Liver (tissue), 9 donors: Measurements from ENCODE around the gene OCA2. TPM values are rescaled to one million over a fixed set of nuclear protein-coding genes. Genes with fewer than 3 reads are reported as not detected.

Source experiments
- DNase-seq: peaks from one replicate; pipeline ENCODE4 v3.0.0-alpha.2; 2017; ENCODE audit warnings: low spot score
- H3K27ac ChIP-seq, 2 donors: one replicate each; pipeline ENCODE4 v1.7.0; 2013; ENCODE audit warnings: inconsistent platforms in 2 of 2, low read length in 2 of 2, control low read depth in 1 of 2, low read depth in 1 of 2, mild to moderate bottlenecking in 1 of 2
- H3K27me3 ChIP-seq, 4 donors: one replicate each; pipeline versions ENCODE4 v1.6.1 to v1.7.0; 2013; ENCODE audit warnings: low read length in 3 of 4, inconsistent platforms in 1 of 4, mild to moderate bottlenecking in 1 of 4, moderate library complexity in 1 of 4; ENCODE audit not compliant: control insufficient read depth in 4 of 4, insufficient read depth in 4 of 4
- H3K36me3 ChIP-seq, 4 donors: one replicate each; pipeline versions ENCODE4 v1.6.1 to v1.7.0; 2013; ENCODE audit warnings: low read length in 3 of 4, mild to moderate bottlenecking in 3 of 4, low read depth in 1 of 4, moderate library complexity in 1 of 4; ENCODE audit not compliant: control insufficient read depth in 4 of 4, insufficient read depth in 3 of 4
- H3K4me1 ChIP-seq, 4 donors: one replicate each; pipeline versions ENCODE4 v1.6.1 to v1.7.0; 2013; ENCODE audit warnings: low read length in 3 of 4, mild to moderate bottlenecking in 3 of 4, moderate library complexity in 1 of 4; ENCODE audit not compliant: control insufficient read depth in 4 of 4, insufficient read depth in 4 of 4
- H3K4me3 ChIP-seq, 3 donors: one replicate each; pipeline versions ENCODE4 v1.6.1 to v1.7.0; 2013; ENCODE audit warnings: low read length in 3 of 3, control low read depth in 1 of 3, low read depth in 1 of 3, mild to moderate bottlenecking in 1 of 3
- H3K9ac ChIP-seq, 2 donors: one replicate each; pipeline ENCODE4 v1.7.0; 2013; ENCODE audit warnings: low read length in 2 of 2, mild to moderate bottlenecking in 2 of 2, moderate library complexity in 2 of 2, control low read depth in 1 of 2, low read depth in 1 of 2
- H3K9me3 ChIP-seq, 4 donors: one replicate each; pipeline versions ENCODE4 v1.6.1 to v1.7.0; 2013; ENCODE audit warnings: low read length in 3 of 4; ENCODE audit not compliant: control insufficient read depth in 4 of 4
- FOXA1 ChIP-seq: IDR thresholded peaks from 2 replicates; pipeline ENCODE4 v1.6.1; 2016; ENCODE audit warnings: antibody characterized with exemption
- FOXA2 ChIP-seq: IDR thresholded peaks from 2 replicates; pipeline ENCODE4 v1.6.1; 2016; ENCODE audit warnings: antibody characterized with exemption
- GABPA ChIP-seq, 2 donors: IDR thresholded peaks in 1 of 2; conservative IDR thresholded peaks in 1 of 2; 2 replicates each; pipeline ENCODE4 v1.6.1; 2016; ENCODE audit warnings: antibody characterized with exemption in 2 of 2, mild to moderate bottlenecking in 1 of 2, moderate library complexity in 1 of 2
- HNF4A ChIP-seq, 2 donors: conservative IDR thresholded peaks; 2 replicates each; pipeline ENCODE4 v1.6.1; 2016; ENCODE audit warnings: antibody characterized with exemption in 2 of 2, mild to moderate bottlenecking in 2 of 2
- HNF4G ChIP-seq: IDR thresholded peaks from 2 replicates; pipeline ENCODE4 v1.6.1; 2016; ENCODE audit warnings: antibody characterized with exemption
- JUND ChIP-seq, 2 donors: IDR thresholded peaks; 2 replicates each; pipeline ENCODE4 v1.6.1; 2016; ENCODE audit warnings: antibody characterized with exemption in 2 of 2
- RAD21 ChIP-seq, 2 donors: IDR thresholded peaks; 2 replicates each; pipeline ENCODE4 v1.6.1; 2016; ENCODE audit warnings: antibody characterized with exemption in 2 of 2, mild to moderate bottlenecking in 2 of 2
- SP1 ChIP-seq: IDR thresholded peaks from 2 replicates; pipeline ENCODE4 v1.6.1; 2018; ENCODE audit warnings: antibody characterized with exemption, mild to moderate bottlenecking
- TAF1 ChIP-seq: conservative IDR thresholded peaks from 2 replicates; pipeline ENCODE4 v1.6.1; 2016; ENCODE audit warnings: antibody characterized with exemption, mild to moderate bottlenecking
- YY1 ChIP-seq: IDR thresholded peaks from 2 replicates; pipeline ENCODE4 v1.6.1; 2016; ENCODE audit warnings: antibody characterized with exemption, mild to moderate bottlenecking
- WGBS: extraction: QIAGEN DNeasy Blood & Tissue Kit; methylation state at CpG from one replicate; pipeline ENCODE4 v1.1.7; 2013; 5-methylcytosine and 5-hydroxymethylcytosine counted together
- polyA plus RNA-seq, 2 donors: library from polyadenylated mRNA; stranded (reverse) in 1 of 2; unstranded in 1 of 2; fragments of 200-250 nt in 1 of 2; fragments of >200 nt in 1 of 2; fragmentation: Nextera tagmentation in 1 of 2; extraction: Ambion mirVana in 1 of 2; gene quantifications; one replicate each; pipeline versions ENCODE4 v1.2.1 to v1.2.3, GENCODE V29; 2013 to 2015
- total RNA-seq, 2 donors: library from RNA; depleted of rRNA; stranded (reverse); fragments of >200 nt; gene quantifications; one replicate each; pipeline ENCODE4 v1.2.3, GENCODE V29; 2014
- TF ChIP-seq, protein P1 (sequence below): IDR thresholded peaks from 2 replicates; pipeline ENCODE4 v1.6.1; 2016; ENCODE audit warnings: antibody characterized with exemption
- TF ChIP-seq, protein P2 (sequence below): IDR thresholded peaks from 2 replicates; pipeline ENCODE4 v1.6.1; 2016; ENCODE audit warnings: antibody characterized with exemption
- TF ChIP-seq, protein P3 (sequence below): fragments of 150-350 bp; IDR thresholded peaks from 2 replicates; pipeline ENCODE4 v1.5.1; 2017; ENCODE audit warnings: improper control_type of control experiment, low read depth, low read length; ENCODE audit not compliant: missing input control
- TF ChIP-seq, protein P4 (sequence below): IDR thresholded peaks from 2 replicates; pipeline ENCODE4 v1.6.1; 2016; ENCODE audit warnings: antibody characterized with exemption, mild to moderate bottlenecking
- TF ChIP-seq, protein P5 (sequence below): IDR thresholded peaks from 2 replicates; pipeline ENCODE4 v1.6.1; 2016; ENCODE audit warnings: antibody characterized with exemption
- donor health status: healthy.
- donor health status: healthy.
- donor health status: healthy.
- donor health status: healthy.
- donor health status: healthy.

Gene OCA2
- total and polyA plus RNA-seq, 4 donors = 0.02 to 0.56 (median 0.15) TPM

DNA sequence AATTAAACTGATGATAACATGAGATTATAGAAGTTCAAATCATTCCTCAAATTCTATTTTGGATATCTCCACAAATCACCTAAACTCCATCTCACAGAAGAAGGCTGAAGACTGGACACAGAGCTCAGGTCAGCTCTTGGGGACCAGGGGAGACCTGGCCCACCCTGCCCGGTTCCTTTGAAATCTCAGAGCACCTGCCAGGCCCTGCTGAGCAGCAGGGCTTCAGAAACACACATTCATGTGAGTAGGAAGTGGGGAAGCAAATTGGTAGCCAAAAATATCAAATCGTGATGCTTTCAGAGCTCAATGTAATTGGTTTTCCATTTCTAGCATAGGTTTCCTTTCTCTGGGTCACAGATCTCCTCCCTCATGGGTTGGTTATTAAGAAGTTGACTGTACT lies 76.2 kb downstream of the OCA2 start:
- Histone ChIP-seq H3K27me3 (no peaks in the 10 kb centered on the region), H3K4me3 (no peak overlapping the region), H3K36me3 (no peaks in the 10 kb centered on the region), H3K9ac (no peak overlapping the region), H3K9me3 (no peaks in the 10 kb centered on the region), H3K4me1 (no peaks in the 10 kb centered on the region), H3K27ac (no peak overlapping the region)
- peak; percentile 6 for DNase-seq
- TF ChIP-seq RAD21 (IDR thresholded peaks at IDR 0.05) = no peak
- TF ChIP-seq, protein P1, sequence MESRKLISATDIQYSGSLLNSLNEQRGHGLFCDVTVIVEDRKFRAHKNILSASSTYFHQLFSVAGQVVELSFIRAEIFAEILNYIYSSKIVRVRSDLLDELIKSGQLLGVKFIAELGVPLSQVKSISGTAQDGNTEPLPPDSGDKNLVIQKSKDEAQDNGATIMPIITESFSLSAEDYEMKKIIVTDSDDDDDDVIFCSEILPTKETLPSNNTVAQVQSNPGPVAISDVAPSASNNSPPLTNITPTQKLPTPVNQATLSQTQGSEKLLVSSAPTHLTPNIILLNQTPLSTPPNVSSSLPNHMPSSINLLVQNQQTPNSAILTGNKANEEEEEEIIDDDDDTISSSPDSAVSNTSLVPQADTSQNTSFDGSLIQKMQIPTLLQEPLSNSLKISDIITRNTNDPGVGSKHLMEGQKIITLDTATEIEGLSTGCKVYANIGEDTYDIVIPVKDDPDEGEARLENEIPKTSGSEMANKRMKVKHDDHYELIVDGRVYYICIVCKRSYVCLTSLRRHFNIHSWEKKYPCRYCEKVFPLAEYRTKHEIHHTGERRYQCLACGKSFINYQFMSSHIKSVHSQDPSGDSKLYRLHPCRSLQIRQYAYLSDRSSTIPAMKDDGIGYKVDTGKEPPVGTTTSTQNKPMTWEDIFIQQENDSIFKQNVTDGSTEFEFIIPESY = no peak
- TF ChIP-seq SP1 = no peak
- TF ChIP-seq, protein P2, sequence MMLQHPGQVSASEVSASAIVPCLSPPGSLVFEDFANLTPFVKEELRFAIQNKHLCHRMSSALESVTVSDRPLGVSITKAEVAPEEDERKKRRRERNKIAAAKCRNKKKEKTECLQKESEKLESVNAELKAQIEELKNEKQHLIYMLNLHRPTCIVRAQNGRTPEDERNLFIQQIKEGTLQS = no peak
- no peak for TF ChIP-seq TAF1
- no peak for TF ChIP-seq JUND (IDR thresholded peaks at IDR 0.05)
- TF ChIP-seq, protein P3, sequence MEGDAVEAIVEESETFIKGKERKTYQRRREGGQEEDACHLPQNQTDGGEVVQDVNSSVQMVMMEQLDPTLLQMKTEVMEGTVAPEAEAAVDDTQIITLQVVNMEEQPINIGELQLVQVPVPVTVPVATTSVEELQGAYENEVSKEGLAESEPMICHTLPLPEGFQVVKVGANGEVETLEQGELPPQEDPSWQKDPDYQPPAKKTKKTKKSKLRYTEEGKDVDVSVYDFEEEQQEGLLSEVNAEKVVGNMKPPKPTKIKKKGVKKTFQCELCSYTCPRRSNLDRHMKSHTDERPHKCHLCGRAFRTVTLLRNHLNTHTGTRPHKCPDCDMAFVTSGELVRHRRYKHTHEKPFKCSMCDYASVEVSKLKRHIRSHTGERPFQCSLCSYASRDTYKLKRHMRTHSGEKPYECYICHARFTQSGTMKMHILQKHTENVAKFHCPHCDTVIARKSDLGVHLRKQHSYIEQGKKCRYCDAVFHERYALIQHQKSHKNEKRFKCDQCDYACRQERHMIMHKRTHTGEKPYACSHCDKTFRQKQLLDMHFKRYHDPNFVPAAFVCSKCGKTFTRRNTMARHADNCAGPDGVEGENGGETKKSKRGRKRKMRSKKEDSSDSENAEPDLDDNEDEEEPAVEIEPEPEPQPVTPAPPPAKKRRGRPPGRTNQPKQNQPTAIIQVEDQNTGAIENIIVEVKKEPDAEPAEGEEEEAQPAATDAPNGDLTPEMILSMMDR = no peak
- TF ChIP-seq GABPA (IDR thresholded peaks at IDR 0.05 in 1 of 2, conservative IDR thresholded peaks at IDR 0.05 in 1 of 2) = no peak
- TF ChIP-seq, protein P4, sequence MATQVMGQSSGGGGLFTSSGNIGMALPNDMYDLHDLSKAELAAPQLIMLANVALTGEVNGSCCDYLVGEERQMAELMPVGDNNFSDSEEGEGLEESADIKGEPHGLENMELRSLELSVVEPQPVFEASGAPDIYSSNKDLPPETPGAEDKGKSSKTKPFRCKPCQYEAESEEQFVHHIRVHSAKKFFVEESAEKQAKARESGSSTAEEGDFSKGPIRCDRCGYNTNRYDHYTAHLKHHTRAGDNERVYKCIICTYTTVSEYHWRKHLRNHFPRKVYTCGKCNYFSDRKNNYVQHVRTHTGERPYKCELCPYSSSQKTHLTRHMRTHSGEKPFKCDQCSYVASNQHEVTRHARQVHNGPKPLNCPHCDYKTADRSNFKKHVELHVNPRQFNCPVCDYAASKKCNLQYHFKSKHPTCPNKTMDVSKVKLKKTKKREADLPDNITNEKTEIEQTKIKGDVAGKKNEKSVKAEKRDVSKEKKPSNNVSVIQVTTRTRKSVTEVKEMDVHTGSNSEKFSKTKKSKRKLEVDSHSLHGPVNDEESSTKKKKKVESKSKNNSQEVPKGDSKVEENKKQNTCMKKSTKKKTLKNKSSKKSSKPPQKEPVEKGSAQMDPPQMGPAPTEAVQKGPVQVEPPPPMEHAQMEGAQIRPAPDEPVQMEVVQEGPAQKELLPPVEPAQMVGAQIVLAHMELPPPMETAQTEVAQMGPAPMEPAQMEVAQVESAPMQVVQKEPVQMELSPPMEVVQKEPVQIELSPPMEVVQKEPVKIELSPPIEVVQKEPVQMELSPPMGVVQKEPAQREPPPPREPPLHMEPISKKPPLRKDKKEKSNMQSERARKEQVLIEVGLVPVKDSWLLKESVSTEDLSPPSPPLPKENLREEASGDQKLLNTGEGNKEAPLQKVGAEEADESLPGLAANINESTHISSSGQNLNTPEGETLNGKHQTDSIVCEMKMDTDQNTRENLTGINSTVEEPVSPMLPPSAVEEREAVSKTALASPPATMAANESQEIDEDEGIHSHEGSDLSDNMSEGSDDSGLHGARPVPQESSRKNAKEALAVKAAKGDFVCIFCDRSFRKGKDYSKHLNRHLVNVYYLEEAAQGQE = no peak
- no peak for TF ChIP-seq HNF4A (conservative IDR thresholded peaks at IDR 0.05)
- TF ChIP-seq, protein P5, sequence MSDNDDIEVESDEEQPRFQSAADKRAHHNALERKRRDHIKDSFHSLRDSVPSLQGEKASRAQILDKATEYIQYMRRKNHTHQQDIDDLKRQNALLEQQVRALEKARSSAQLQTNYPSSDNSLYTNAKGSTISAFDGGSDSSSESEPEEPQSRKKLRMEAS = no peak
- TF ChIP-seq HNF4G = no peak
- WGBS = 82% methylated on average over 2 of the region's 2 CpGs

DNA sequence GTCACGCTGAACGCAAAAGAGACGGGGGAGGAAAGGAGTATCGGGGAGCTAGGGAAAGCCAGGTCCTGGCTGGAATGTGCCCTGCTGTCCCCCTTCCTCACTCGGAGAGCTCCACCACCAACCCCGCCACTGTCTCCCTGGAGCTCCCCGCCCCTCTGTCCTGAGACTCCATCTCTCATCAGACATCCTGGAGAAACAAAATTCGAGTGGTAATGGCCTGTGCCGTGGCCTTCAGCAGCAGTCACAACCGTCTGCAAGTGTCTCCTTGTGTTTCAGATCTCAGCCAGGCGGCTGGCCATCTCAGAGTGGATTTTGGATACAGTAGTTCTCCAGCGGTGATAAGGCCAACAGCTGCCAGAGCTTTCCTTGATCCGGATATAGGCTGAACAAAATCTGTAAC lies 76.9 kb downstream of the OCA2 start:
- H3K36me3 ChIP-seq = no peaks in the 10 kb centered on the region
- H3K27ac ChIP-seq = no peak overlapping the region
- H3K4me3 ChIP-seq = no peak overlapping the region
- peak; percentile 22 for DNase-seq
- TF ChIP-seq FOXA1 = no peak
- TF ChIP-seq, protein P3 = no peak
- TF ChIP-seq SP1 = no peak
- no peak for TF ChIP-seq YY1
- no peak for TF ChIP-seq FOXA2
- TF ChIP-seq, protein P4 = no peak
- 81% methylated on average over 13 of the region's 13 CpGs for WGBS
- H3K9ac ChIP-seq = no peak overlapping the region
- peaks cover 0 to 6% (median 1%) of the 10 kb centered on the region in 4 donors for H3K4me1 ChIP-seq
- H3K27me3 ChIP-seq = no peaks in the 10 kb centered on the region
- H3K9me3 ChIP-seq = no peaks in the 10 kb centered on the region
